Endothelial cell (in vitro differentiated cells): ENCODE measurements around the gene CD276. TPM values are rescaled to one million over a fixed set of nuclear protein-coding genes. Genes with fewer than 3 reads are reported as not detected.

Source experiments
- DNase-seq: peaks from one replicate; pipeline ENCODE4 v3.0.0; 2021; ENCODE audit warnings: low spot score
- H3K27ac Mint-ChIP-seq: one replicate; pipeline ENCODE4 v1.8.0; 2021; ENCODE audit warnings: mixed read lengths, inconsistent platforms; ENCODE audit not compliant: unreplicated experiment
- H3K27me3 Mint-ChIP-seq: one replicate; pipeline ENCODE4 v1.8.0; 2021; ENCODE audit warnings: mild to moderate bottlenecking, moderate library complexity, mixed read lengths, inconsistent platforms; ENCODE audit not compliant: unreplicated experiment
- H3K36me3 Mint-ChIP-seq: one replicate; pipeline ENCODE4 v1.8.0; 2021; ENCODE audit warnings: mild to moderate bottlenecking, low read depth, mixed read lengths, inconsistent platforms; ENCODE audit not compliant: unreplicated experiment
- H3K4me1 Mint-ChIP-seq: one replicate; pipeline ENCODE4 v1.8.0; 2021; ENCODE audit warnings: mild to moderate bottlenecking, mixed read lengths, inconsistent platforms; ENCODE audit not compliant: unreplicated experiment
- H3K4me3 Mint-ChIP-seq: one replicate; pipeline ENCODE4 v1.8.0; 2021; ENCODE audit warnings: mild to moderate bottlenecking, mixed read lengths, inconsistent platforms; ENCODE audit not compliant: unreplicated experiment
- H3K9me3 Mint-ChIP-seq: one replicate; pipeline ENCODE4 v1.8.0; 2021; ENCODE audit warnings: mixed read lengths, inconsistent platforms; ENCODE audit not compliant: unreplicated experiment
- CTCF ChIP-seq: fragments of 200-600 bp; sonication (generic); IDR thresholded peaks from one replicate; pipeline ENCODE4 v1.5.0; 2021; ENCODE audit warnings: antibody characterized with exemption; ENCODE audit not compliant: unreplicated experiment
- total RNA-seq: library from RNA; stranded (reverse); fragmentation: NEBNext Ultra II Directional; extraction: Animal tissue kit (Norgen Biotek cat#: 25700); gene quantifications from one replicate; pipeline ENCODE4 v1.2.1, GENCODE V29; 2021; ENCODE audit not compliant: unreplicated experiment

The CD276 gene
- total RNA-seq, 1 donor from 2014 or later = 552 TPM

- DNase-seq = no peak
- peaks cover 31% of the 10 kb centered on the region for H3K4me1 Mint-ChIP-seq
- no peak for TF ChIP-seq CTCF
- H3K27ac Mint-ChIP-seq = peak overlapping the region; percentile 80
- H3K36me3 Mint-ChIP-seq = peaks cover 54% of the 10 kb centered on the region
- peaks cover 16% of the 10 kb centered on the region for H3K27me3 Mint-ChIP-seq
- no peaks in the 10 kb centered on the region for H3K9me3 Mint-ChIP-seq
- no peak overlapping the region for H3K4me3 Mint-ChIP-seq
These were observed 27.3 kb downstream of the CD276 start for GRCh38 chr15:73711526-73711925.

- H3K36me3 Mint-ChIP-seq = peaks cover 53% of the 10 kb centered on the region
- no peak for TF ChIP-seq CTCF
- no peaks in the 10 kb centered on the region for H3K9me3 Mint-ChIP-seq
- no peak for DNase-seq
- H3K4me1 Mint-ChIP-seq = peaks cover 31% of the 10 kb centered on the region
- H3K27me3 Mint-ChIP-seq = peaks cover 15% of the 10 kb centered on the region
- no peak overlapping the region for H3K4me3 Mint-ChIP-seq
- H3K27ac Mint-ChIP-seq = no peak overlapping the region
These were observed 27.9 kb downstream of the CD276 start for GRCh38 chr15:73712107-73712506.

- peaks cover 28% of the 10 kb centered on the region for H3K4me1 Mint-ChIP-seq
- TF ChIP-seq CTCF = no peak
- no peaks in the 10 kb centered on the region for H3K9me3 Mint-ChIP-seq
These were observed 30.6 kb downstream of the CD276 start for GRCh38 chr15:73714695-73715301.

GRCh38 chr15:73715417-73715816 is 31.2 kb downstream of the CD276 start:
- Mint-ChIP-seq H3K9me3 (no peaks in the 10 kb centered on the region), H3K4me3 (no peak overlapping the region), H3K27me3 (peaks cover 16% of the 10 kb centered on the region), H3K27ac (no peak overlapping the region), H3K4me1 (peaks cover 30% of the 10 kb centered on the region), H3K36me3 (peaks cover 27% of the 10 kb centered on the region)
- no peak for DNase-seq
- TF ChIP-seq CTCF = no peak

More at GRCh38 chr15:73714695-73715301, 30.6 kb downstream of the CD276 start:
- no peak for DNase-seq
- Mint-ChIP-seq H3K36me3 (peaks cover 28% of the 10 kb centered on the region), H3K27ac (no peak overlapping the region), H3K4me3 (no peak overlapping the region), H3K27me3 (peaks cover 14% of the 10 kb centered on the region)

- no peak for DNase-seq
- Mint-ChIP-seq H3K27me3 (peaks cover 16% of the 10 kb centered on the region), H3K27ac (no peak overlapping the region), H3K4me3 (no peak overlapping the region), H3K4me1 (peaks cover 22% of the 10 kb centered on the region), H3K9me3 (no peaks in the 10 kb centered on the region), H3K36me3 (peaks cover 19% of the 10 kb centered on the region)
- no peak for TF ChIP-seq CTCF
These were observed 32.2 kb downstream of the CD276 start for GRCh38 chr15:73716417-73716816.
